ENCODE results near the gene CD226.

The CD226 gene

DNA sequence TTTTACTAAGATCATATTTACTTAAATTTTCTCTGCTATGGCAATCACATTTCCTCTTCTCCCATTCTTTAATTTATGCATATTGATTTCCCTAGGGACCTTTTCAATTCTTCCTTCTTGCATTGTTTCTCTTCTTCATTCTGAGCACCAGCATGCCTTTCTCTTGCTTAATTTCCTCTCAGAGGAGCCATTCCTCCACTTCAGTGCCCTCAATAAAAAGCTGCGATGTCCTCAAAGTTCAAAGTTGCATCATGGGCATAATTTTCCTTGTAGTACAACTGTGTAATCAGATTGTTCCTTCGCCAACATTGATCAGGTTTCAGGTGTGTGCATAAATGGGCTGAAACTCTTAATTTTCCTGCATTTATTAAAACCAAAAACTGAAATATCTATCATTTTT lies 21.8 kb upstream of the CD226 start:
- no peak overlapping the region for H3K9ac ChIP-seq (ENCODE audit: insufficient read length, low read depth)
- H3K27me3 ChIP-seq (ENCODE audit: insufficient read depth, insufficient read length): no peaks in the 10 kb centered on the region
- no peak for DNase-seq (ENCODE audit: low read depth, low spot score)
- no peaks in the 10 kb centered on the region for H3K4me1 ChIP-seq (ENCODE audit: insufficient read depth, insufficient read length)
- TF ChIP-seq ZNF274 (IDR thresholded peaks at IDR 0.05; ENCODE audit: low read depth, low read length) (no peak), YY1 (IDR thresholded peaks at IDR 0.05; ENCODE audit: insufficient read depth, insufficient read length) (no peak), SUZ12 (IDR thresholded peaks at IDR 0.05; ENCODE audit: extremely low read depth, insufficient read depth, insufficient read length) (no peak)
- no peaks in the 10 kb centered on the region; the same call in 1 of the 2 replicates for H3K9me3 ChIP-seq (ENCODE audit: insufficient read depth, low read length)
- no peaks in the 10 kb centered on the region for H3K36me3 ChIP-seq (ENCODE audit: insufficient read depth, insufficient read length, low read length)
- no peak overlapping the region for H3K4me3 ChIP-seq (ENCODE audit: insufficient read length, low read depth)

DNA sequence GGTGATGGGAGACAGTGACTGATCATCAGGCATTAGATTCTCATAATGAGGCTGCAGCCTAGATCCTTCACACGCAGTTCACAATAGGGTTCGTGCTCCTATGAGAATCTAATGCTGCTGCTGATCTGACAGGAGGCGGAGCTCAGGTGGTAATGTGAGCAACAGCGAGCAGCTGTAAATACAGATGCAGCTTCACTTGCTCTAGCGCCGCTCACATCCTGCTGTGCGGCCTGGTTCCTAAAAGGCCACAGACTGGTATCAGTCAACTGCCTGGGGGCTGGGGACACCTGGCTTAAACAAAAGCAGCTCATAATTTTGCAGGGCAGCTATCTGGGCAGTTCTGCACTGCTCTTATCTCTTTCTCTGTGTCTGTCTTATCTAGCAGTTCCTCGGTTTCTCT lies 20.4 kb upstream of the CD226 start:
- Histone ChIP-seq H3K9ac (ENCODE audit: insufficient read length, low read depth) (no peak overlapping the region), H3K36me3 (ENCODE audit: insufficient read depth, insufficient read length, low read length) (no peaks in the 10 kb centered on the region), H3K27me3 (ENCODE audit: insufficient read depth, insufficient read length) (no peaks in the 10 kb centered on the region), H3K4me1 (ENCODE audit: insufficient read depth, insufficient read length) (no peaks in the 10 kb centered on the region), H3K9me3 (ENCODE audit: insufficient read depth, low read length) (no peaks in the 10 kb centered on the region; the same call in 1 of the 2 replicates), H3K4me3 (ENCODE audit: insufficient read length, low read depth) (no peak overlapping the region)
- TF ChIP-seq YY1 (IDR thresholded peaks at IDR 0.05; ENCODE audit: insufficient read depth, insufficient read length) (no peak), SUZ12 (IDR thresholded peaks at IDR 0.05; ENCODE audit: extremely low read depth, insufficient read depth, insufficient read length) (no peak), ZNF274 (IDR thresholded peaks at IDR 0.05; ENCODE audit: low read depth, low read length) (no peak)
- DNase-seq (ENCODE audit: low read depth, low spot score): no peak

DNA sequence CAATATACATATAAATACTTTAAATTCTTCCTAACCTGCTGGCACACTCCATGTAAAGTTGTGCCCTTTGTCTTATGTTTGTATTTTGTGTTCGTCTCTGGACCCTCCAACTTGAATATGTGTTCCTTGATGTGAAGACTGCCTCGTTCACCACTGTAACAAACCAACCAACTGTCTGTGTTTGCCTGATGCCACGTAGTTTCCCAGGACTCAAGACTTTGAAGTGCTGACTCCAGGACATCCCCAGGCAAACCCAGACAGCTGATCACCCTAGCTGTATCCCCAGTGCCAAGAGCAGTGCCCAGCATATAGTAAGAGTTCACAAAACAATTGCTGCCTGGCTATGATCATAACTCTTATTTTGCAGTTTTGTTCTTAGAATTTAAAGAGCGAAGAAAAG lies 15.5 kb upstream of the CD226 start:
- Histone ChIP-seq H3K27me3 (ENCODE audit: insufficient read depth, insufficient read length) (no peaks in the 10 kb centered on the region), H3K9me3 (ENCODE audit: insufficient read depth, low read length) (no peaks in the 10 kb centered on the region), H3K9ac (ENCODE audit: insufficient read length, low read depth) (no peak overlapping the region), H3K4me3 (ENCODE audit: insufficient read length, low read depth) (no peak overlapping the region), H3K4me1 (ENCODE audit: insufficient read depth, insufficient read length) (no peaks in the 10 kb centered on the region), H3K36me3 (ENCODE audit: insufficient read depth, insufficient read length, low read length) (no peaks in the 10 kb centered on the region)
- TF ChIP-seq ZNF274 (IDR thresholded peaks at IDR 0.05; ENCODE audit: low read depth, low read length): no peak
- TF ChIP-seq YY1 (IDR thresholded peaks at IDR 0.05; ENCODE audit: insufficient read depth, insufficient read length): no peak
- TF ChIP-seq SUZ12 (IDR thresholded peaks at IDR 0.05; ENCODE audit: extremely low read depth, insufficient read depth, insufficient read length): no peak
- DNase-seq (ENCODE audit: low read depth, low spot score): no peak

DNA sequence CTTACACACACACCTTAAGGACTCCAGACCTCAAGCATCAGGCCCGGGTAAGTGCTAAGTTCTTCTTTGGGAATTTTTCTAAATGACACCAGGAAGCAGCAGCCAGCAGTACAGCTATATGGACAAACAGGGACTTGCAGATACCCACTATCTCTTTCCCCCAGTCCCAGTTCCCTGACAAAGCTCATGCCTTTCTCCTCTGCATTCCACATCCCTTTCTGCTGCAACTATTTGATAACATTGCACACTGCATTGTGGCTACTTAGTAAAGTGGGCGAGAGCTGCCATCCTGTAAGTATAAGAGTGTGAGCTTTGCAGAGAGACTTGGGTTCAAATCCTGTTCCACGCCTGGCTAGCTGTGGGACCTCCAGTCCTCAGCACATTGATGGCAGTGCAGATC lies 14.0 kb upstream of the CD226 start:
- H3K36me3 ChIP-seq (ENCODE audit: insufficient read depth, insufficient read length, low read length): no peaks in the 10 kb centered on the region
- H3K9ac ChIP-seq (ENCODE audit: insufficient read length, low read depth): no peak overlapping the region
- H3K27me3 ChIP-seq (ENCODE audit: insufficient read depth, insufficient read length): no peaks in the 10 kb centered on the region
- H3K4me3 ChIP-seq (ENCODE audit: insufficient read length, low read depth): no peak overlapping the region
- no peaks in the 10 kb centered on the region for H3K9me3 ChIP-seq (ENCODE audit: insufficient read depth, low read length)
- no peak for DNase-seq (ENCODE audit: low read depth, low spot score)
- no peak for TF ChIP-seq YY1 (IDR thresholded peaks at IDR 0.05; ENCODE audit: insufficient read depth, insufficient read length)
- TF ChIP-seq SUZ12 (IDR thresholded peaks at IDR 0.05; ENCODE audit: extremely low read depth, insufficient read depth, insufficient read length): no peak
- no peak for TF ChIP-seq ZNF274 (IDR thresholded peaks at IDR 0.05; ENCODE audit: low read depth, low read length)
- no peaks in the 10 kb centered on the region for H3K4me1 ChIP-seq (ENCODE audit: insufficient read depth, insufficient read length)

DNA sequence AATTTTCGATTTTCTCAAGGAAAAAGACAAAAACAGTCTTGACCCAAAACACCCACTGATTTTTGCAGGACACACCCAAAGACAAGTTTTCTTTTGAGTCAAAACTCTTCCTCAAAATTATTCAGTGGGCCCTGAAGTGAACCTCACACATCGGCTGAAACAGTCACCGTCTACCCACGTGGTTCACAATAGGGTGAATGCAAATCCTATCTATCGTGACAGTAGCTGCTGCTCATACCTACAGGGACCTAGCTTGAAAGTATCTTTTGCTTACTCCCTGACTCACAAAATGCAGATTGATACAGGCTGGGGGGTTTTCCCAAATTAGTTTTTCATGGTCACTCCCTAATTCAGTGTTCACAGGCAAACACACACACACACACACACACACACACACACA lies 10.7 kb upstream of the CD226 start:
- TF ChIP-seq YY1 (IDR thresholded peaks at IDR 0.05; ENCODE audit: insufficient read depth, insufficient read length): no peak
- H3K4me3 ChIP-seq (ENCODE audit: insufficient read length, low read depth): no peak overlapping the region
- DNase-seq (ENCODE audit: low read depth, low spot score): no peak
- no peaks in the 10 kb centered on the region for H3K36me3 ChIP-seq (ENCODE audit: insufficient read depth, insufficient read length, low read length)
- no peak overlapping the region for H3K9ac ChIP-seq (ENCODE audit: insufficient read length, low read depth)
- H3K27me3 ChIP-seq (ENCODE audit: insufficient read depth, insufficient read length): no peaks in the 10 kb centered on the region
- H3K4me1 ChIP-seq (ENCODE audit: insufficient read depth, insufficient read length): no peaks in the 10 kb centered on the region
- H3K9me3 ChIP-seq (ENCODE audit: insufficient read depth, low read length): no peaks in the 10 kb centered on the region

DNA sequence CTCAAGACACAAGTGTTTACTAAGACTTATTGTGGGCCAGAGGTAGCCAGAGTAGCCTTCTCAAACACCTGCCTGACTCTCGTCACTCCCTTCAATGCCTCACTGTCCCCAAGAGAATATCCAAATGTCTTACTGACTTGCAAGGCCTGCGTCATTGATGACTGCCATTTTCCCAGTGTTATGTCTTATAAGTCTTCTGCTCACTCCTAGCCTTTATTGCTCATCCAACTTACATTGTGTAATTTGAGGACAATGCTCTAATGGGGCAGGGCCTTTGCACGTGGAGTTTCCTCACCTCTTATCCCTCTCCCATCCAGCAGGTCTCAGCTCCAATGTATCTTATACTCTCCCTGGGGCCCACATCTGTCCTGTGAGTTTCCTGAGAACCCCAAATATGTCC lies 10.1 kb upstream of the CD226 start:
- no peaks in the 10 kb centered on the region for H3K4me1 ChIP-seq (ENCODE audit: insufficient read depth, insufficient read length)
- no peaks in the 10 kb centered on the region for H3K27me3 ChIP-seq (ENCODE audit: insufficient read depth, insufficient read length)
- H3K9me3 ChIP-seq (ENCODE audit: insufficient read depth, low read length): no peaks in the 10 kb centered on the region
- no peak overlapping the region for H3K9ac ChIP-seq (ENCODE audit: insufficient read length, low read depth)
- no peak for TF ChIP-seq ZNF274 (IDR thresholded peaks at IDR 0.05; ENCODE audit: low read depth, low read length)
- TF ChIP-seq SUZ12 (IDR thresholded peaks at IDR 0.05; ENCODE audit: extremely low read depth, insufficient read depth, insufficient read length): no peak
- no peak for TF ChIP-seq YY1 (IDR thresholded peaks at IDR 0.05; ENCODE audit: insufficient read depth, insufficient read length)
- H3K4me3 ChIP-seq (ENCODE audit: insufficient read length, low read depth): no peak overlapping the region
- no peaks in the 10 kb centered on the region for H3K36me3 ChIP-seq (ENCODE audit: insufficient read depth, insufficient read length, low read length)
- no peak for DNase-seq (ENCODE audit: low read depth, low spot score)

DNA sequence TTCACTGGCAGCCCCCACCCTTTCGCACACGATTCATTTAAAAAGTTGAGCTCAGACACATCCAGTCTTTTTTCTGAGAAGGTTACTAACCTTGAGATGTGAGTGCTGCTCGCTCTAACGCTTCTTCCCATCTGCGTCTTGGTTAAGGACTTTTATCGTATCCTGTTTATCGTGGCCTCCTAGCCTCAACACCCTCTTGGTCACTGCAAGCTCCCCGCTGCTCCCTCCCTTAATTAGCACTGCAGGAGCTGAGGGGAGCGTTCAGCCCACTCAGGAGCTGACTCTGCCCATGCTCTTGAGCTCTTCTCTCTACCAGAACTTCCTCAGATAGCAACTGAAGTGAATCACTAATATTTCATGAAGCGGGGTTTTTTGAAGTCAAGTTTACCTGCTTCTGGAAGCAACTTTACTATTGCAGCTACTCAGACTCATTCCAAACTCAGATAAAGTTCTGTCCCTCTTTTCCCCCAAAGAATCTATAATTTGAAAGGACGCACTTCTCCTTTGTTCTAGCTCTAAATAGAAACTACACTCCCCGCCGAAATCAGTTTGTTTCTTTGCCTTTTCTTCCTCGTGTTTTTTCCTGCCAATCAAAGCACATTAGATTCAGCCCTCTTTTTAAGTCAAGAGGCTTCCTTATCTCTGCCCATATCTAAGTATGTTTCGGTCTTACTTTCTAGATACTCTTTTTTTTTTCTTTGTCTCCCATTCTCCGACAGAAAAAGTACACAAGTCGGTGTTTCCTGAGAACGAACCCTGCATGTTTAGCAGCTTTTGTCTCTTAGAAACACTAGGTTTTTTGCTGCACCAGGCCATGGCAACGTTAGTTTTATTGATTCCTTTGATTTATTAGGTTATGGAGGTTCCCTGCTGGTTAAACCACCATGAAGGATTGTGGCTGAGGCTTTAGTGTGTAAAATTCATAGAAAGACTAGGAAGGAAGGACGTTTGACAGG lies 9.3 kb upstream of the CD226 start:
- Histone ChIP-seq H3K9ac (ENCODE audit: insufficient read length, low read depth) (no peak overlapping the region), H3K4me3 (ENCODE audit: insufficient read length, low read depth) (no peak overlapping the region), H3K9me3 (ENCODE audit: insufficient read depth, low read length) (no peaks in the 10 kb centered on the region), H3K4me1 (ENCODE audit: insufficient read depth, insufficient read length) (no peaks in the 10 kb centered on the region), H3K27me3 (ENCODE audit: insufficient read depth, insufficient read length) (no peaks in the 10 kb centered on the region), H3K36me3 (ENCODE audit: insufficient read depth, insufficient read length, low read length) (no peaks in the 10 kb centered on the region)
- TF ChIP-seq SUZ12 (IDR thresholded peaks at IDR 0.05; ENCODE audit: extremely low read depth, insufficient read depth, insufficient read length): no peak
- TF ChIP-seq ZNF274 (IDR thresholded peaks at IDR 0.05; ENCODE audit: low read depth, low read length): no peak
- TF ChIP-seq YY1 (IDR thresholded peaks at IDR 0.05; ENCODE audit: insufficient read depth, insufficient read length): no peak
- no peak for DNase-seq (ENCODE audit: low read depth, low spot score)
